Activated CD8-positive, alpha-beta T cell treated with anti-CD3 and anti-CD28 coated beads for 36 hours (primary cell): ENCODE results near the gene CYTH2. TPM values are rescaled to one million over a fixed set of nuclear protein-coding genes. Genes with fewer than 3 reads are reported as not detected.
A peak's percentile ranks its signal among the peaks of the same experiment; 100 is the strongest.

Experiments
- ATAC-seq: fragments of 200-7000 bp; cut with Tn5 transposase; one replicate; pipeline ENCODE4 v1.10.0; 2021; ENCODE audit warnings: mild to moderate bottlenecking, moderate library complexity
- CTCF ChIA-PET: fragments of 350-600 bp; sonication (Branson Sonifier 250); formaldehyde crosslinking; loops from one replicate; lab custom pipeline; 2021; ENCODE audit warnings: antibody characterized with exemption; lab: Charles Lee
- POLR2A ChIA-PET: fragments of 350-600 bp; sonication (Branson Sonifier 250); formaldehyde crosslinking; loops from one replicate; lab custom pipeline; 2021; ENCODE audit warnings: antibody characterized with exemption; lab: Charles Lee
- DNase-seq: peaks from one replicate; pipeline ENCODE4 v3.0.0-alpha.2; 2020
- H3K27ac Mint-ChIP-seq: one replicate; pipeline ENCODE4 v1.8.0; 2021; ENCODE audit warnings: mild to moderate bottlenecking, mixed read lengths
- H3K27me3 Mint-ChIP-seq: one replicate; pipeline ENCODE4 v1.8.0; 2021; ENCODE audit warnings: mixed read lengths
- H3K36me3 Mint-ChIP-seq: one replicate; pipeline ENCODE4 v1.8.0; 2021; ENCODE audit warnings: low read depth, mixed read lengths
- H3K4me1 Mint-ChIP-seq: one replicate; pipeline ENCODE4 v1.8.0; 2021; ENCODE audit warnings: low read depth, mixed read lengths
- H3K4me3 Mint-ChIP-seq: one replicate; pipeline ENCODE4 v1.8.0; 2021; ENCODE audit warnings: mild to moderate bottlenecking, moderate library complexity, mixed read lengths
- H3K9me3 Mint-ChIP-seq: one replicate; pipeline ENCODE4 v1.8.0; 2021; ENCODE audit warnings: mixed read lengths
- intact Hi-C: fragments of 100-400 bp; cut with micrococcal nuclease; formaldehyde crosslinking; loops from one replicate; pipeline ENCODE4 v1.10.0; 2022
- total RNA-seq, 2 experiments: library from RNA; stranded (reverse); gene quantifications; one replicate each; pipeline ENCODE4 v1.2.3, GENCODE V29; 2021
- TF ChIP-seq, protein P1 (sequence below): fragments of 200-600 bp; IDR thresholded peaks from one replicate; pipeline ENCODE4 v1.8.0; 2022; ENCODE audit warnings: antibody characterized with exemption, mild to moderate bottlenecking

Gene CYTH2
- total RNA-seq, 2 experiments from 2014 or later, result 23.8 to 24.5 TPM

DNA sequence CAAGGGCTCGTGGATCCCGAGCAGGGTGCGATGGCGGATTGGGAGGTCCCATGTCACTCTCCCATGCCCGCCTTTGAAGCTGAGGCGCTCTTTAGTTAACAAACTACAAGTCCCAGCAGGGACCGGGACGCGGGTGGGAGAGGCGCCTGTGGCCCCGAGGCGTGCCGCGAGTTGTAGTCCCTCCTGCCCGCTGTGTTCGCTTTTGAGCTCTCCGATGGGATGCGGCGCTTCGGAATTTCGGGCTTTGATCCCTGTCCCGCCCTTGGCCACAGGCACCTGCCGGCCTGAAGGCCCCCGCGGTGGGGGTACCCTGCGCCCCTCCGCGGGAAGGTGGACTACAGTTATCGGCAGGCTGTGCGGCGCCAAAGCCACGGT is 11.0 kb downstream of the CYTH2 start:
- TF ChIP-seq, protein P1, sequence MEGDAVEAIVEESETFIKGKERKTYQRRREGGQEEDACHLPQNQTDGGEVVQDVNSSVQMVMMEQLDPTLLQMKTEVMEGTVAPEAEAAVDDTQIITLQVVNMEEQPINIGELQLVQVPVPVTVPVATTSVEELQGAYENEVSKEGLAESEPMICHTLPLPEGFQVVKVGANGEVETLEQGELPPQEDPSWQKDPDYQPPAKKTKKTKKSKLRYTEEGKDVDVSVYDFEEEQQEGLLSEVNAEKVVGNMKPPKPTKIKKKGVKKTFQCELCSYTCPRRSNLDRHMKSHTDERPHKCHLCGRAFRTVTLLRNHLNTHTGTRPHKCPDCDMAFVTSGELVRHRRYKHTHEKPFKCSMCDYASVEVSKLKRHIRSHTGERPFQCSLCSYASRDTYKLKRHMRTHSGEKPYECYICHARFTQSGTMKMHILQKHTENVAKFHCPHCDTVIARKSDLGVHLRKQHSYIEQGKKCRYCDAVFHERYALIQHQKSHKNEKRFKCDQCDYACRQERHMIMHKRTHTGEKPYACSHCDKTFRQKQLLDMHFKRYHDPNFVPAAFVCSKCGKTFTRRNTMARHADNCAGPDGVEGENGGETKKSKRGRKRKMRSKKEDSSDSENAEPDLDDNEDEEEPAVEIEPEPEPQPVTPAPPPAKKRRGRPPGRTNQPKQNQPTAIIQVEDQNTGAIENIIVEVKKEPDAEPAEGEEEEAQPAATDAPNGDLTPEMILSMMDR, result no peak
- intact Hi-C loops, result no loop called here
- H3K27ac Mint-ChIP-seq, result peak overlapping the region; percentile 75
- ATAC-seq (peak; percentile 55), DNase-seq (peak; percentile 59)
- ChIA-PET POLR2A (interaction anchor here (0.8 to 3.0 kb wide), 7 partner anchors 10 to 138 kb away, joined by 3 to 11 read pairs (median 4); partner anchors contain the start of genes GRWD1, RPL18 and SPHK2), CTCF (interaction anchor here (1.6 to 3.2 kb wide), 2 partner anchors 8 to 9 kb away, joined by 3 to 47 read pairs; no protein-coding TSS in a partner anchor)
- peak overlapping the region; percentile 77 for H3K4me3 Mint-ChIP-seq
- H3K4me1 Mint-ChIP-seq, result peaks cover 23% of the 10 kb centered on the region
- no peaks in the 10 kb centered on the region for H3K27me3 Mint-ChIP-seq
- H3K36me3 Mint-ChIP-seq, result peaks cover 2% of the 10 kb centered on the region
- H3K9me3 Mint-ChIP-seq, result no peaks in the 10 kb centered on the region

DNA sequence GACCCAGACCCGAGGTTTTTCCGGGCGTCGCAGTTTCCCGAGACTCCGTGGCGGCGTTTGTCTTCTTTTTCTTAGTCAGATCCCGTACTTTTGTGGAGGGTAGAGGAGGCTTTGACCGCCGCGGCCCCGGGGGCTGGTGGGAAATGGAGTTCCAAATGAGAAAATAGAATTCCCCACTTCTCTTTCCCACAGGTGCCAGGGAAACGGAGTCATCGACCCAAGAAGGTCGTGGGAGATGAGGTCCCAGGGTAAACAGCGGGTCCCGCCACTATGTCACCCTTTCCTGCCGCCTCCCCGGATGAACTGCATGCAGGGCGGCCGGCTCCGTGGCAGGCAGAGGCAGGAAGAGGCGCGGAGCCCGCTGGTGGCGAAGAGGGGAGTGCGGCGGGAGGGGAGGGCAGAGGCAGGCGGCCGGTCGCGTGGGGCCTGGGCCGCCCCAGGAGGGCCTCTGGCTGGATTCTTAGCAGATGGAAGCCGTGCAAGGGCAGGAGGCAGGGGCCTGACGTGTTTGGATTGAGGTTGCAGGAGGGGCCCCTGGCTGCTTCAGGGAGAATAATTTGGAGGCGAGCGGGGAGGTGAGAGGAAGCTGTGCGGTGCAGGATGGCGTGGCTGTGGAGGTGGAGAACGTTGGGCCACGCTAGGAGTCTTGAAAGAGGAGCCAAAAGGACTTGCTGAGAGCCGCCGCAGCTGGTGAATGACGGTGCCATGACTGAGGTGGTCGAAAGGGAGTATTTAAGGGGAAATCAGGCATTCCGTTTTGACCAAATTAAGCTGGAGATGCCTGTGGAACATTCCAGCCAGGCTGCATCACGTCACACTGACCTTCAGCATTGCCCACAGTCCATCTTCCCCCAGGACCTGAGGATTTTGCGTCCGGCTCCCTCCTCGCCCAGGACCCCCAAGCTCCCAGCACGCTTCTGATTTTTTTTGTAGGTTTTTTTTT is 11.7 kb downstream of the CYTH2 start:
- ChIA-PET POLR2A (interaction anchor here (0.8 to 3.0 kb wide), 11 partner anchors 9 to 138 kb away, joined by 3 to 11 read pairs (median 3); partner anchors contain the start of genes GRWD1, RPL18, SPHK2 and SYNGR4), CTCF (interaction anchor here (0.7 to 3.2 kb wide), 7 partner anchors 9 to 104 kb away, joined by 3 to 47 read pairs (median 3); partner anchors contain the start of gene KDELR1)
- peaks cover 2% of the 10 kb centered on the region for H3K36me3 Mint-ChIP-seq
- TF ChIP-seq, protein P1, result no peak
- no peaks in the 10 kb centered on the region for H3K27me3 Mint-ChIP-seq
- peak overlapping the region; percentile 77 for H3K4me3 Mint-ChIP-seq
- ATAC-seq (peak; percentile 81), DNase-seq (peak; percentile 65)
- peak overlapping the region; percentile 75 for H3K27ac Mint-ChIP-seq
- H3K4me1 Mint-ChIP-seq, result peaks cover 23% of the 10 kb centered on the region
- intact Hi-C loops, result no loop called here
- H3K9me3 Mint-ChIP-seq, result no peaks in the 10 kb centered on the region

DNA sequence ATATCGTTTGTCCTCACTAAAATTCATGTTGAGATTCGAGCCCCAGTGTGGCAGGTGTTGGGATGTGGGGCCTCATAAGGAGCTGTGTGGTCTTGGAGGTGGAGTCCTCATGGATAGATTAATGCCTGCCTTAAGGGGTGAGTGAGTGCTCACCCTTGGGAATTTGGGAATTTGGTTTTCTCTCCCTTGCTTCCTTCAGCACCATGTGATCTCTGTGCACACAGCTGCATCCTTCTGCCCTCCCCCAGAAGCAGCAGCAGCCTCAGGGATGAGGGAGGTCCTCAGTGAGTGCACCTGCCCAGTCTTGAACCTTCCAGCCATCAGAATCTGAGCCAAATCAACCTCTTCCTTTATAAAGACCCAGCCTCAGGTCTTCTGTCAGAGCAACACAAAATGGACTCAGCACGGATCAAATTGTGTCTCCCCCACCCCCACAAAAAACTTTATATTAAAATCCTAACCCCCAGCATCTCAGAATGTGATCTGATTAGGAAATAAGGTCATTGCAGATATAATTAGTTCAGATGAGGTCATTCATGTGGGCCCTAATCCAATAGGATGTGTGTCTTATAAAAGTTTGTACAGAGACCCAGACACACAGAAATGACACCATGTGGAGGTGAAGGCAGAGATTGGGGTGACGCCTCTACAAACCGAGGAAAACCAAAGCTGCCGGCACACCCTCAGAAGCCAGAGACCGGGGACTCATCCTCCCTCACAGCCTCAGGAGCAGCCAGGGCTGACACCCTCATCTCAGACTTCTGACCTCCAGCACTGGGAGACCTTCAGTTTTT is 12.9 kb downstream of the CYTH2 start:
- TF ChIP-seq, protein P1, result no peak
- Mint-ChIP-seq H3K27ac (no peak overlapping the region), H3K36me3 (peaks cover 2% of the 10 kb centered on the region), H3K4me3 (peak overlapping the region; percentile 35), H3K4me1 (peaks cover 23% of the 10 kb centered on the region), H3K9me3 (no peaks in the 10 kb centered on the region), H3K27me3 (no peaks in the 10 kb centered on the region)
- no peak for DNase-seq
- intact Hi-C loops, result no loop called here
- no peak for ATAC-seq
- POLR2A ChIA-PET, result interaction anchor here (0.9 to 3.0 kb wide), 4 partner anchors 11 to 36 kb away, joined by 3 to 11 read pairs (median 3); partner anchors contain the start of gene GRWD1
- CTCF ChIA-PET, result interaction anchor here (0.7 to 3.2 kb wide), 3 partner anchors 7 to 24 kb away, joined by 3 to 47 read pairs (median 3); no protein-coding TSS in a partner anchor

DNA sequence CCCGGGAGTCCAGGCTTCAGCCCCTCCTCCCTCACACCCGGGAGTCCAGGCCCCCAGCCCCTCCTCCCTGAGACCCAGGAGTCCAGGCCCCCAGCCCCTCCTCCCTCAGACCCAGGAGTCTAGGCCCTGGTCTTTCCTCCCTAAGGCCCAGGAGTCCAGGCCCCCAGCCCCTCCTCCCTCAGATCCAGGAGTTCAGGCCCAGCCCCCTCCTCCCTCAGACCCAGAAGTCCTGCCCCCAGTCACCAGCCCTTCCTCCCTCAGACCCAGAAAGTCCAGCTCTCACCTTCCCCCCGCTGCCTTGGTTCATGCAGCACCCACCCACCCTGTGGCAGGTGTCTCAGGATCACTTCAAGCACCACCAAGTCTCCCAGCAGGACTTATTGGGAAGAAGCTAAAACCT is 14.1 kb downstream of the CYTH2 start:
- no peak for ATAC-seq
- CTCF ChIA-PET, result no interaction called here
- POLR2A ChIA-PET, result interaction anchor here (0.6 kb wide), 1 partner anchor 35 kb away, joined by 4 read pairs; no protein-coding TSS in a partner anchor

More for the DNA sequence above, 14.1 kb downstream of the CYTH2 start:
- H3K4me1 Mint-ChIP-seq, result peaks cover 23% of the 10 kb centered on the region
- TF ChIP-seq, protein P1, result no peak
- peaks cover 2% of the 10 kb centered on the region for H3K36me3 Mint-ChIP-seq
- intact Hi-C loops, result no loop called here
- no peaks in the 10 kb centered on the region for H3K27me3 Mint-ChIP-seq
- no peak overlapping the region for H3K4me3 Mint-ChIP-seq
- DNase-seq, result no peak
- H3K9me3 Mint-ChIP-seq, result no peaks in the 10 kb centered on the region
- H3K27ac Mint-ChIP-seq, result no peak overlapping the region
